Activated CD4-positive, alpha-beta T cell treated with anti-CD3 and anti-CD28 coated beads for 36 hours (primary cell): ENCODE measurements around the gene CCNI. TPM values are rescaled to one million over a fixed set of nuclear protein-coding genes. Genes with fewer than 3 reads are reported as not detected.
A peak's percentile ranks its signal among the peaks of the same experiment; 100 is the strongest.
"Not testable (repeated sequence)": the region's sequence is repeated elsewhere in the genome, so short reads cannot be mapped to it uniquely, and the experiment has no call there.

Source experiments
- ATAC-seq: fragments of 200-7000 bp; cut with Tn5 transposase; one replicate; pipeline ENCODE4 v1.10.0; 2021; ENCODE audit warnings: mild to moderate bottlenecking, moderate library complexity
- CTCF ChIA-PET: fragments of 350-600 bp; sonication (Branson Sonifier 250); formaldehyde crosslinking; loops from one replicate; lab custom pipeline; 2021; ENCODE audit warnings: antibody characterized with exemption; lab: Charles Lee
- POLR2A ChIA-PET: fragments of 350-600 bp; sonication (Branson Sonifier 250); formaldehyde crosslinking; loops from one replicate; lab custom pipeline; 2021; ENCODE audit warnings: antibody characterized with exemption, inconsistent platforms; lab: Charles Lee
- DNase-seq: peaks from one replicate; pipeline ENCODE4 v3.0.0-alpha.2; 2020
- H3K27ac Mint-ChIP-seq: one replicate; pipeline ENCODE4 v1.8.0; 2021; ENCODE audit warnings: mixed read lengths
- H3K27me3 Mint-ChIP-seq: one replicate; pipeline ENCODE4 v1.8.0; 2021; ENCODE audit warnings: mixed read lengths
- H3K36me3 Mint-ChIP-seq: one replicate; pipeline ENCODE4 v1.8.0; 2021; ENCODE audit warnings: low read depth, mixed read lengths
- H3K4me1 Mint-ChIP-seq: one replicate; pipeline ENCODE4 v1.8.0; 2021; ENCODE audit warnings: mixed read lengths
- H3K4me3 Mint-ChIP-seq: one replicate; pipeline ENCODE4 v1.8.0; 2021; ENCODE audit warnings: mild to moderate bottlenecking, moderate library complexity, mixed read lengths
- H3K9me3 Mint-ChIP-seq: one replicate; pipeline ENCODE4 v1.8.0; 2021; ENCODE audit warnings: low read depth, mixed read lengths
- intact Hi-C, 2 experiments: fragments of 100-400 bp; cut with DNase I in 1 of 2; cut with micrococcal nuclease in 1 of 2; formaldehyde crosslinking; loops; one replicate each; pipeline versions ENCODE4 v1.14.2 to v1.15.1; 2022 to 2024; cut with DNase I, micrococcal nuclease
- total RNA-seq, 2 experiments: library from RNA; stranded (reverse); gene quantifications; one replicate each; pipeline ENCODE4 v1.2.3, GENCODE V29; 2021

Gene CCNI
- total RNA-seq, 2 experiments from 2014 or later = 226 to 230 TPM

DNA sequence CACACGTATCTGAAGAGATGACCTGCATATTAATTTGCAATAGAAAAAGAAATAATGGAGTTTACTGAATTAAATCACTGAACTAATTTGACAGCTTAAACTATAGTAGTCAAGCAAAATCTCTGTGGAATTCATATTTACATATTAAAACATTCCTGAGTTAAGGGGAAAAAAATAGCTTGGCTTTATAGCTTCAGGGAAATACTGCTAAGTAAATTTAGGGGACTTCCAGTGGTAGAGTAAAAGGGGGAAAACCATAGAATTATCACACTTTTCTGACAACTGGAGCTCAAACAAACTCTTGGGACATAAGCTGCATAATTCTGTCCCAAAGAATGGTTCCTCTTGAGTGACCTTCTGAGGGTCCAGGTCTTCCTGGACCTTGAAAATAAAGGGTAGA, 28.6 kb upstream of the CCNI start:
- ATAC-seq (no peak), DNase-seq (no peak)
- no peak overlapping the region for H3K27ac Mint-ChIP-seq
- CTCF ChIA-PET = interaction anchor here (0.8 to 1.4 kb wide), 3 partner anchors 9 to 27 kb away, joined by 3 read pairs; no protein-coding TSS in a partner anchor
- H3K36me3 Mint-ChIP-seq = no peaks in the 10 kb centered on the region
- peaks cover 10% of the 10 kb centered on the region for H3K4me1 Mint-ChIP-seq
- POLR2A ChIA-PET = no interaction called here
- H3K9me3 Mint-ChIP-seq = no peaks in the 10 kb centered on the region
- intact Hi-C loops = no loop called here
- peaks cover 9% of the 10 kb centered on the region for H3K27me3 Mint-ChIP-seq
- H3K4me3 Mint-ChIP-seq = no peak overlapping the region

DNA sequence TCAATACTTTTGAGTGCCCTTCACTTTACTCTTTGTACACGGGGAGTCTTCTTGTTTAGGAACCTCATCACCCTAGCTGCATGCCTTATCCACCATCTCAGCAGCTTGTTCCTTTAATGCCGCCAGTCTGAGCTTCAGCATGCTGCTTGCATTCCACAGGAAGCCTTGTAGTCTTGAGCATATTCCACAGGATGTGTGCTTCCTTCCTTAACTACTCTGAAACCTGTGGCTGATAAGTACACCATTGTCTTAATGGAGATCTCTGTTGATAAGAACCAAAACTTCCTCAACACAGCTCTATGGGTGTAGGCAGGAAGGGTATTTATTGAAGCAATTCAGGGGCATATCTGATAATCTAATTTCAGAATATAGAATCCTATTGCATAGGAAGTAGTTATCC, 24.4 kb upstream of the CCNI start:
- Mint-ChIP-seq H3K27me3 (no peaks in the 10 kb centered on the region), H3K4me3 (no peak overlapping the region), H3K27ac (no peak overlapping the region), H3K36me3 (no peaks in the 10 kb centered on the region), H3K4me1 (peaks cover 10% of the 10 kb centered on the region), H3K9me3 (no peaks in the 10 kb centered on the region)
- ChIA-PET POLR2A (no interaction called here), CTCF (interaction anchor here (0.7 to 1.2 kb wide), 2 partner anchors 28 to 103 kb away, joined by 3 to 4 read pairs; no protein-coding TSS in a partner anchor)
- ATAC-seq = no peak
- intact Hi-C loops = no loop called here
- DNase-seq = no peak

DNA sequence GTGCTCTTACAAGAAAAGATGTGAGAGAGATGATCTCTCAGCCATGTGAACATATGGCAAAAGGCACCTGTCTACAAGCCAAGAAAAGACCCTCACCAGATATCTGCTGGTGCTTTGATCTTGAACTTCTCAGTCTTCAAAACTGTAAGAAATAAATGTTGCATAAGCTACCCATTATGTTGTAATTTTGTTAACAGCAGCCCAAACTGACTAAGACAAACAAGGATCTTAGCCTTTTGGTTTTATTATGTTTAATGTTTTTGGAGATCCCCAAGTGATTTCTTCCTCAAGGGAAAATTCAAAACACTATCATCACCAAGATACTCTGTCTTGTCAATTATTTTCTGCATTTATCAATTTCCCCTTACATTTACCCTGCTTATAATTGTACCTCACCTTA, 21.8 kb upstream of the CCNI start:
- Mint-ChIP-seq H3K27me3 (no peaks in the 10 kb centered on the region), H3K4me1 (peaks cover 14% of the 10 kb centered on the region), H3K4me3 (no peak overlapping the region), H3K27ac (no peak overlapping the region), H3K36me3 (no peaks in the 10 kb centered on the region), H3K9me3 (no peaks in the 10 kb centered on the region)
- no peak for DNase-seq
- ChIA-PET CTCF (interaction anchor here (0.6 to 1.4 kb wide), 4 partner anchors 14 to 106 kb away, joined by 3 to 4 read pairs (median 3); no protein-coding TSS in a partner anchor), POLR2A (no interaction called here)
- intact Hi-C loops = no loop called here
- ATAC-seq = no peak

DNA sequence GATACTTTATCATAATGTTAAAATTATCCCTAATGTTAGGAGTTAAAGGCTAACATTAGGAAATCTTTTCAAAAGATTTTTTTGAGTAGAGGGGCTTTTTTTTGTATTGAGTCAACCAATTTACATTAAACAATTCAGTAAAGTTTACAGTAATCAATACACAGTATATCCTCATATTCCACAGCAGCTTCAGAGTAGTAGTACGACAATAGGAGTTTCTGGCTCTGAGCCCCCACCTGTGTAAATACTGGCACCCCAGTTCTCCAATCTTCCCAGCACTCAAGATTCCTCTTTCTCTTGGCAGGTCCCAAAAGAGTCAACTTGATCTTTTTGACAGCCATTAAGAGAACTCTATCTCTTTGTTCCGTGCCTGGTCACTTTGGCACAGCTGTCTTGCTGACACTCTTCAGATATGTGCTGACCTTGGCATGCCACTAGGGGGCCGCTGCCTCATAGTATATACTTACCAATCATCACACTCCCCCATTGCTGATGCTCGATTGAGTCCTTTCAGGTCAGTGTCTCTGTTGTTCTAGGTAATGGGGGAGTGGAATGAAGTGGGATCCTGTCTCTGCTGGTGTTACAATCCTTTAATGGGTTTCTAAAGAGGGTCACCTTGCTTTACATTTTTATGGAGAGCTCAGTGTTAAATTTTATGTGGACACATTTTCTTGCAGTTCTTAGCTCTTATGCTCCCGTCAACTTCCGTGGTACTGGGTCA, 19.5 kb upstream of the CCNI start:
- H3K9me3 Mint-ChIP-seq = no peaks in the 10 kb centered on the region
- DNase-seq = peak; percentile 76
- peaks cover 8% of the 10 kb centered on the region for H3K4me1 Mint-ChIP-seq
- CTCF ChIA-PET = interaction anchor here (0.5 to 3.0 kb wide), 18 partner anchors 10 to 1742 kb away, joined by 3 to 45 read pairs (median 4); partner anchors contain the start of gene CCNI
- intact Hi-C loops = loop anchor here (1.0 kb wide), 1 partner anchor 108 kb away; no protein-coding TSS in a partner anchor
- no peak overlapping the region for H3K4me3 Mint-ChIP-seq
- peak; percentile 99 for ATAC-seq
- no peak overlapping the region for H3K27ac Mint-ChIP-seq
- no peaks in the 10 kb centered on the region for H3K27me3 Mint-ChIP-seq
- H3K36me3 Mint-ChIP-seq = no peaks in the 10 kb centered on the region
- POLR2A ChIA-PET = no interaction called here

DNA sequence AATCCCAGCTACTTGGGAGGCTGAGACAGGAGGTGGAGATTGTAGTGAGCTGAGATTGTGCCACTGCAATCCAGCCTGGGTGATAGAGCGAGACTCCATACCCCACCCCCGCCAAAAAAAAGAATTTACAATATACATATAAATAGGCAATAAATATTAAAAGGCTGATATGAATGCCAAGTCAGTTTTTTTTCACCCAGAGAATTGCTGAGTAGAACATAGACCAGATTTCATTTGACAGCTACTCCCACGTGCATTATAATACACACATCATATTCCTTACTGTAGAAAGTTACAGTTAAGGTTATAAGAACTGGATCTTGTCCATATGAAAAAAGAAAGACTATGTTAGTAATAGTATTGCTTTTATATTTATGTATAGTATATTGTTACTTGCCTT, 18.7 kb upstream of the CCNI start:
- ChIA-PET CTCF (interaction anchor here (0.7 to 3.0 kb wide), 5 partner anchors 10 to 108 kb away, joined by 3 to 45 read pairs (median 4); no protein-coding TSS in a partner anchor), POLR2A (no interaction called here)
- ATAC-seq = no peak
- intact Hi-C loops = no loop called here
- Mint-ChIP-seq H3K4me1 (peaks cover 4% of the 10 kb centered on the region), H3K27me3 (no peaks in the 10 kb centered on the region), H3K27ac (no peak overlapping the region), H3K9me3 (no peaks in the 10 kb centered on the region), H3K36me3 (no peaks in the 10 kb centered on the region), H3K4me3 (no peak overlapping the region)
- DNase-seq = no peak

DNA sequence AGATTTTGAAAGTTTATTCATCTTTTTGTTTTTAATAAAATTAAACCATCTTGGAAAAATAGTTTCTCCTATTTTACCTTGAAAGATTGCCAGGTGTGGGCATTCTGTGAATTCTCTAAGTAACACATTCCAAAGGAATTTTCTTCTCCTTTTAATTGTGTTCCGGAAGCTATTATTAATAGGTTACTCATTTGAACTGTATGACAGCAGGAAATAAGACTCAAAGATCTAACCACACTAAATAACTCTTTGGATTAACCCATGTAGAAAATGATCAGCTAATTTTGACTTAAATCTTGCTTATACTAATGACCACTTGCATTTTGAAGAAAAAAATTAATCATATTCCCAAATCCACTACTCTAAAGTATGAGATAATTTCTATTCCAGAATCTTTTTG, 17.6 kb upstream of the CCNI start:
- no peaks in the 10 kb centered on the region for H3K27me3 Mint-ChIP-seq
- no peak for DNase-seq
- CTCF ChIA-PET = interaction anchor here (0.7 to 1.4 kb wide), 4 partner anchors 110 to 191 kb away, joined by 3 to 14 read pairs (median 3); no protein-coding TSS in a partner anchor
- H3K4me3 Mint-ChIP-seq = no peak overlapping the region
- no peak for ATAC-seq
- no peaks in the 10 kb centered on the region for H3K36me3 Mint-ChIP-seq
- POLR2A ChIA-PET = no interaction called here
- intact Hi-C loops = no loop called here
- H3K27ac Mint-ChIP-seq = no peak overlapping the region
- peaks cover 4% of the 10 kb centered on the region for H3K4me1 Mint-ChIP-seq
- no peaks in the 10 kb centered on the region for H3K9me3 Mint-ChIP-seq

DNA sequence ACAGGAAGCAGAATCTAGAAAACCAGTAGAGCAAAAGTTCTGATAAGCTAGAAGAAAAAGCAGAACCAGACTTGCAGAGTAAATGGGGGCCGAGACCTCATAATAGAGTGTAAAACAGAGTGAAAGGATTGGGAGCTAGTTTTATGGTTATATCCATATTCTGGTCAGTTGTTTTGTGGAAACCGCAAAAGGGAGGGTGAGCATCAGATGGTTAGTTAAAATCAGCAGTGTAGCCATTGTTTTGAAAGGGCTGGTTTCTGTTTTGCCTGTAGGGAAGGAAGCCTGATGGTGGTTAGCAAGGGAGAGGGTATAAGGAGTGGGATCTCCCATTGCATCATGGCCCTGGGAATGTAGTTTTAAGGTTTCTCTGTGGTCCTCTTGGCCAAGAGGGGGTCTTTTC, 17.2 kb upstream of the CCNI start:
- no peaks in the 10 kb centered on the region for H3K36me3 Mint-ChIP-seq
- no peaks in the 10 kb centered on the region for H3K9me3 Mint-ChIP-seq
- H3K4me3 Mint-ChIP-seq = no peak overlapping the region
- ATAC-seq (no peak), DNase-seq (no peak)
- intact Hi-C loops = no loop called here
- CTCF ChIA-PET = interaction anchor here (0.8 to 1.4 kb wide), 6 partner anchors 12 to 190 kb away, joined by 3 to 14 read pairs (median 3); no protein-coding TSS in a partner anchor
- H3K27ac Mint-ChIP-seq = no peak overlapping the region
- peaks cover 4% of the 10 kb centered on the region for H3K4me1 Mint-ChIP-seq
- H3K27me3 Mint-ChIP-seq = no peaks in the 10 kb centered on the region
- POLR2A ChIA-PET = no interaction called here

DNA sequence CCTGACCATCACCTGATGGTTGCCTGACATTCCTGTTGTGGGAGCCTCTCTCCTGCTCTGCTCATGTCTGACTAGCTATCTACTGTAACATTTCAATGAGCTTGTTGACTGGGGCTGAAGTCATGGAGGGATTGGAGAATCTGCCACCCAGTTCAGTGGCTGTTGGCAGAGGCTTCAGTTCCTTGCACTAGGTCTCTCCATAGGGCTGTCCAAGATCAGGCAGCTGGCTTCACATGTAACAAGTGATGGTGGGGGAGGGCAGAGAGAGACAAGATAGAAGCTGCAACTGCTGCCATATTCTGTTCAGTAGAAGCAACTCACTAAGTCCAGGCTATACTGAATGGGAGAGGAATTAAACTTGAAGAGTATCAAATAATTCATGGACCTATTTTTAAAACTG, 14.1 kb upstream of the CCNI start:
- no peaks in the 10 kb centered on the region for H3K36me3 Mint-ChIP-seq
- H3K4me3 Mint-ChIP-seq = no peak overlapping the region
- no peaks in the 10 kb centered on the region for H3K27me3 Mint-ChIP-seq
- ChIA-PET CTCF (no interaction called here), POLR2A (no interaction called here)
- no peak for DNase-seq
- ATAC-seq = no peak
- H3K27ac Mint-ChIP-seq = no peak overlapping the region
- peaks cover 4% of the 10 kb centered on the region for H3K4me1 Mint-ChIP-seq
- intact Hi-C loops = no loop called here
- H3K9me3 Mint-ChIP-seq = no peaks in the 10 kb centered on the region

DNA sequence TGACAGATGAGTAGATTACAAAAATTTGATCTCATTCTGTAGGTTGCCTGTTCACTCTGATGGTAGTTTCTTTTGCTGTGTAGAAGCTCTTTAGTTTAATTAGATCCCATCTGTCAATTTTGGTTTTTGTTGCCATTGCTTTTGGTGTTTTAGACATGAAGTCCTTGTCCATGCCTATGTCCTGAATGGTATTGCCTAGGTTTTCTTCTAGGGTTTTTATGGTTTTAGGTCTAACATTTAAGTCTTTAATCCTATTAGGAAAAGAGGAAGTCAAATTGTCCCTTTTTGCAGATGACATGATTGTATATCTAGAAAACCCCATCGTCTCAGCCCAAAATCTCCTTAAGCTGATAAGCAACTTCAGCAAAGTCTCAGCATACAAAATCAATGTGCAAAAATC, 11.2 kb upstream of the CCNI start:
- intact Hi-C loops, H3K4me1 Mint-ChIP-seq, ATAC-seq, H3K4me3 Mint-ChIP-seq, H3K9me3 Mint-ChIP-seq, CTCF ChIA-PET, DNase-seq, H3K27me3 Mint-ChIP-seq, H3K36me3 Mint-ChIP-seq, POLR2A ChIA-PET, H3K27ac Mint-ChIP-seq: not testable (repeated sequence)

DNA sequence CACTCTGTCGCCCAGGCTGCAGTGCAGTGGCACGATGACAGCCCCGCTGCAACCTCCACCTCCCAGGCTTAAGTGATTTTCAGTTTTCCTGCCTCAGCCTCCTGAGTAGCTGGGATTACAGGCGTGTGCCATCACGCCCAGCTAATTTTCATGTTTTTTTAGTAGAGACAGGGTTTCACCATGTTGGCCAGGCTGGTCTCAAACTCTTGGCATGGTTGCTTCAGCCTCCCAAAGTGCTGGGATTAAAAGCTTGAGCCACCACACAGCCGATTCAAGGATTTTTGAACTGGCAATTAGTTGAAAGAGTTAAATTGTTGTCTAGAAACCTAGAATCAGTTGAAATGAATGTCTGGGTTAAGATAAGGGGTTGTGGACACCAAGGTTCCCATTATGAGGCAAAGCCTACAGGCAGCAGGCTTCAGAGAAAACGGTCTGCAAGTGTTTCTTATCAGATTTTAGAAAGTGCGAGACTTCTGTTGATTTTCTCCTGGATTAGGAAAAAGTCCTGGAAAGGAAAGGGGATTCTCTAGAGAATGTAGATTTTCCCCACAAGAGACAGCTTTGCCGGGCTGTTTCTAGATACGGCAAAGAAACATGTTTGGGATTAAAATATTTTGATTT, 8.3 kb upstream of the CCNI start:
- H3K4me3 Mint-ChIP-seq = no peak overlapping the region
- no peak overlapping the region for H3K27ac Mint-ChIP-seq
- DNase-seq (no peak), ATAC-seq (no peak)
- POLR2A ChIA-PET = no interaction called here
- no peaks in the 10 kb centered on the region for H3K9me3 Mint-ChIP-seq
- H3K4me1 Mint-ChIP-seq = peaks cover 14% of the 10 kb centered on the region
- CTCF ChIA-PET = interaction anchor here (1.0 to 2.2 kb wide), 2 partner anchors 11 to 105 kb away, joined by 3 to 13 read pairs; no protein-coding TSS in a partner anchor
- no peaks in the 10 kb centered on the region for H3K27me3 Mint-ChIP-seq
- H3K36me3 Mint-ChIP-seq = no peaks in the 10 kb centered on the region
- intact Hi-C loops = no loop called here

DNA sequence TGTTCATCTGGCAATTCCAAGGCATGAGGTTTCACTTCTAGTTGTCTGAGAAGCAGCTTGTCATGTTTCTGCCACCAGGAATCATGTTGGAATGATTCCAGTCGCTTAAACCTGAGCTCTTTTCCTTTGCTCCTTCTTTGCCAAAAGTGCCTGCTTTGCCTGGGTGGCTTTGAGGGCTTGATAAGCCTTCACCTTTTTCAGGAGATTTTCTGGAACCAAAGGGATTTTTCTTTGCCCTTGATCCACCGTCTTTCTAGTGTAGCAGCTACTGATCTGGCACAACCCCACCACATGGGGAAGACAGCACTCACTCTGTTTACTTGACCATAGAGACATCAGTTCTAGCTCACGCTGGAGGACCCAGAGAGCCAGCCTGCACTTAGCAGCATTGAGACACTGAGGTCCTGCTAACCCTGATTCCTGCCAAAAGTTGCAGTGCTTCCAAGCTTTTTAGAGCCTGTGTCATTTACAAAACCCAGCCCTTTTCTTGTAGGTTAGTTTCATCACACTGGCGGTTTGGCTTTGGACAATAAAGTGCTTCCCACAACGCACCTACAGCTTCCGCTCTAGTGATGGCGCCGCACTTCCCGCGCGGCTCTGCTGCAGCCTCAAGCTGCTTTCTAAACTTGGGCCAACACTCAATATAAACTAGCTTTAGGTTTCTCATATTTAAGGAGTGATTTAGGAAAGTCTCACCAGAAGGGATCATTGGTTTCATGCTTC, 7.3 kb upstream of the CCNI start:
- ChIA-PET POLR2A (no interaction called here), CTCF (interaction anchor here (1.0 to 2.2 kb wide), 2 partner anchors 12 to 103 kb away, joined by 3 to 13 read pairs; no protein-coding TSS in a partner anchor)
- no peaks in the 10 kb centered on the region for H3K9me3 Mint-ChIP-seq
- H3K36me3 Mint-ChIP-seq = no peaks in the 10 kb centered on the region
- no peak overlapping the region for H3K27ac Mint-ChIP-seq
- DNase-seq (no peak), ATAC-seq (no peak)
- intact Hi-C loops = no loop called here
- no peak overlapping the region for H3K4me3 Mint-ChIP-seq
- H3K4me1 Mint-ChIP-seq = peaks cover 19% of the 10 kb centered on the region
- H3K27me3 Mint-ChIP-seq = no peaks in the 10 kb centered on the region
